Duodenal mucosa (tissue), 2 donors: ENCODE results near the gene RELA.

Source experiments
- H3K27ac ChIP-seq: one replicate; pipeline ENCODE4 v1.7.0; 2013; ENCODE audit warnings: low read depth, low read length
- H3K27me3 ChIP-seq, 2 donors: one replicate each; pipeline ENCODE4 v1.7.0; 2013; ENCODE audit warnings: low read length in 2 of 2, control low read depth in 1 of 2; ENCODE audit not compliant: insufficient read depth in 2 of 2, control insufficient read depth in 1 of 2
- H3K36me3 ChIP-seq, 2 donors: one replicate each; pipeline ENCODE4 v1.7.0; 2013; ENCODE audit warnings: low read length in 2 of 2, control low read depth in 1 of 2; ENCODE audit not compliant: insufficient read depth in 2 of 2, control insufficient read depth in 1 of 2
- H3K4me1 ChIP-seq, 2 donors: one replicate each; pipeline ENCODE4 v1.7.0; 2013; ENCODE audit warnings: low read length in 2 of 2, control low read depth in 1 of 2; ENCODE audit not compliant: insufficient read depth in 2 of 2, control insufficient read depth in 1 of 2
- H3K4me3 ChIP-seq, 2 donors: one replicate each; pipeline ENCODE4 v1.7.0; 2013; ENCODE audit warnings: low read length in 2 of 2, low read depth in 1 of 2
- H3K9ac ChIP-seq, 2 donors: one replicate each; pipeline ENCODE4 v1.7.0; 2013; ENCODE audit warnings: low read length in 2 of 2, low read depth in 1 of 2
- H3K9me3 ChIP-seq, 2 donors: one replicate each; pipeline ENCODE4 v1.7.0; 2013; ENCODE audit warnings: low read length in 2 of 2, control low read depth in 1 of 2; ENCODE audit not compliant: control insufficient read depth in 1 of 2

RELA gene

DNA sequence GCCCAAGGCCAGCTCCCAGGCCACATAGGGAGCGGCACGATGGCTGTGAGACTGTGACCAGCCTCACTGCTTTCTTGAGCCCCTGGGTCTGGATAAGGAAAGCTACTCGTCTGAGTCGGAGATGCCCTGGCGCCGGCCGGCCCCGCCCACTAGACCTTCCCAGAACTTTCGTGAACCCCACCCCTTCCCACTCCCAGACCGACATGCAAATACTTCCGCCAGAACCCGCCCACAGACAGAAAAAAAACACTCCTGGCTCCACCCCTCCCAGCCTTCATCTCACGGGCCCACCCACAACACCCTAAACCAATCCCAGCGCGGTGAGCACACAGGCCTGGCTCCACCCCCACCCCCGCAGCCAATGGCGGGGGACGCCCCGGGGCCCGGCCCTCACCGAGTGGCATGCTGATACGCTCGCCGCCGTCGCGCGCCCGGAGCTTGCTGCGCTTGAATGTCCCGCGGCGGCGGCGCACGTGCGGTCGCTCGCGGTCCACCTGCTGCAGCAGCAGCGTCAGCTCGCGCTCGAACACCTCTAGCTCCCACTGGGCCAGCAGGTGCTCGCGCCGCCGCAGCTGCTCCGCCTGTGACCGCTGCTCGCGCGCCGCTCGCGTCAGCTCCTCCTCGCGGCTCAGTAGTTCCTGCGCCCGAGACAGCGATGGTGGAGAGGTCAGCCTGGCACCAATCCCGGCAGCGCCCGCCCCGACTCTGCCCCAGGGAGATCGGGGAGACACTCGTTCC is 55.7 kb downstream of the RELA start:
- Histone ChIP-seq H3K9ac (no peak overlapping the region), H3K27me3 (no peaks in the 10 kb centered on the region), H3K4me1 (peaks cover 17 to 36% of the 10 kb centered on the region in 2 donors), H3K9me3 (no peaks in the 10 kb centered on the region), H3K4me3 (peak overlapping the region in 1 of 2 donors; percentile 13), H3K36me3 (peaks cover 29 to 73% of the 10 kb centered on the region in 2 donors), H3K27ac (peak overlapping the region; percentile 56)

GRCh38 chr11:65604258-65604657 is 58.5 kb downstream of the RELA start:
- H3K27ac ChIP-seq, result no peak overlapping the region

More at GRCh38 chr11:65604258-65604657, 58.5 kb downstream of the RELA start:
- no peak overlapping the region for H3K9ac ChIP-seq
- H3K9me3 ChIP-seq, result no peaks in the 10 kb centered on the region
- peaks cover 38 to 60% of the 10 kb centered on the region in 2 donors for H3K36me3 ChIP-seq
- H3K27me3 ChIP-seq, result no peaks in the 10 kb centered on the region
- no peak overlapping the region for H3K4me3 ChIP-seq
- peaks cover 0 to 9% of the 10 kb centered on the region in 2 donors for H3K4me1 ChIP-seq
